Upper lobe of left lung (tissue), 6 donors: Measurements from ENCODE around the gene GCH1. TPM values are rescaled to one million over a fixed set of nuclear protein-coding genes. Genes with fewer than 3 reads are reported as not detected.

Source experiments
- ATAC-seq, 2 donors: fragments of 200-7000 bp; cut with Tn5 transposase; one replicate each; pipeline ENCODE4 v1.9.1; 2022; ENCODE audit warnings: mild to moderate bottlenecking in 2 of 2, moderate library complexity in 2 of 2; ENCODE audit not compliant: low FRiP score in 2 of 2
- DNase-seq, 2 donors: peaks; one replicate each; pipeline ENCODE4 v3.0.0-alpha.2; 2019 to 2020
- H3K27ac ChIP-seq, 4 donors: fragments of 200-600 bp; sonication (generic); one replicate each; pipeline ENCODE4 v1.5.1; 2016 to 2019
- H3K27me3 ChIP-seq, 4 donors: fragments of 200-600 bp; sonication (generic); one replicate each; pipeline ENCODE4 v1.5.1; 2017 to 2019
- H3K36me3 ChIP-seq, 4 donors: fragments of 200-600 bp; sonication (generic); one replicate each; pipeline ENCODE4 v1.5.1; 2016 to 2019
- H3K4me1 ChIP-seq, 4 donors: fragments of 200-600 bp; sonication (generic); one replicate each; pipeline ENCODE4 v1.5.1; 2018 to 2019
- H3K4me3 ChIP-seq, 4 donors: fragments of 200-600 bp; sonication (generic); one replicate each; pipeline ENCODE4 v1.5.1; 2017 to 2019; ENCODE audit warnings: mild to moderate bottlenecking in 2 of 4, moderate library complexity in 1 of 4
- H3K9me3 ChIP-seq, 4 donors: fragments of 200-600 bp; sonication (generic); one replicate each; pipeline ENCODE4 v1.5.1; 2018 to 2019
- CTCF ChIP-seq, 6 experiments: fragments of 450-650 bp in 4 of 6; fragments of 200-600 bp in 2 of 6; sonication (generic) in 2 of 6; IDR thresholded peaks; one replicate each; pipeline ENCODE4 v1.5.1; 2016 to 2019; ENCODE audit warnings: antibody characterized with exemption in 6 of 6
- EP300 ChIP-seq, 4 donors: sonication (generic); formaldehyde crosslinking; IDR thresholded peaks; one replicate each; pipeline ENCODE4 v1.5.1; 2017; ENCODE audit warnings: antibody characterized with exemption in 4 of 4, control low read depth in 2 of 4
- POLR2A ChIP-seq, 4 donors: fragments of 450-650 bp; IDR thresholded peaks; one replicate each; pipeline ENCODE4 v1.5.1; 2016 to 2017; ENCODE audit warnings: antibody characterized with exemption in 4 of 4, mild to moderate bottlenecking in 2 of 4
- POLR2AphosphoS5 ChIP-seq, 2 donors: sonication (generic); formaldehyde crosslinking; IDR thresholded peaks; one replicate each; pipeline ENCODE4 v1.5.1; 2017; ENCODE audit warnings: antibody characterized with exemption in 2 of 2
- WGBS, 2 donors: methylation state at CpG; one replicate each; pipeline ENCODE4 v1.1.5; 2017 to 2018; 5-methylcytosine and 5-hydroxymethylcytosine counted together
- total RNA-seq, 6 donors: library from RNA; depleted of rRNA in 4 of 6; stranded (reverse); fragments of >200 nt in 4 of 6; gene quantifications; one replicate each; pipeline versions ENCODE4 v1.1.0 to v1.2.1, GENCODE V29; 2016 to 2021
- donor health status: DM: no; HTN: no; CAD: no; lungs with moderate emphysema.
- donor health status: DM: no; HTN: yes; CAD: no; lungs with severe emphysema.

Gene GCH1
- total RNA-seq, 6 donors from 2014 or later = 7.9 to 26.3 (median 19.5) TPM

- ATAC-seq (no peak), DNase-seq (no peak)
- 84 to 100% methylated on average over 1 of the region's 1 CpG for WGBS, 2 donors
- TF ChIP-seq POLR2AphosphoS5 (IDR thresholded peaks at IDR 0.05) (no peak), POLR2A (IDR thresholded peaks at IDR 0.05) (no peak), EP300 (IDR thresholded peaks at IDR 0.05) (no peak), CTCF (IDR thresholded peaks at IDR 0.05) (no peak)
- no peaks in the 10 kb centered on the region for H3K9me3 ChIP-seq
- no peaks in the 10 kb centered on the region for H3K4me1 ChIP-seq
- H3K4me3 ChIP-seq = no peak overlapping the region
- no peaks in the 10 kb centered on the region for H3K27me3 ChIP-seq
- H3K36me3 ChIP-seq = no peaks in the 10 kb centered on the region
- no peak overlapping the region for H3K27ac ChIP-seq
These were observed 86.2 kb downstream of the GCH1 start for GRCh38 chr14:54816450-54816849.

- Histone ChIP-seq H3K27ac (no peak overlapping the region), H3K27me3 (no peaks in the 10 kb centered on the region), H3K4me3 (no peak overlapping the region), H3K9me3 (no peaks in the 10 kb centered on the region), H3K4me1 (no peaks in the 10 kb centered on the region), H3K36me3 (no peaks in the 10 kb centered on the region)
- DNase-seq (no peak), ATAC-seq (no peak)
- WGBS, 2 donors = 92 to 96% methylated on average over 6 of the region's 6 CpGs
- no peak for TF ChIP-seq CTCF (IDR thresholded peaks at IDR 0.05)
- TF ChIP-seq POLR2AphosphoS5 (IDR thresholded peaks at IDR 0.05) = no peak
- TF ChIP-seq EP300 (IDR thresholded peaks at IDR 0.05) = no peak
- no peak for TF ChIP-seq POLR2A (IDR thresholded peaks at IDR 0.05)
These were observed 87.1 kb downstream of the GCH1 start for GRCh38 chr14:54815515-54815914.

- Histone ChIP-seq H3K4me1 (no peaks in the 10 kb centered on the region), H3K27me3 (no peaks in the 10 kb centered on the region), H3K4me3 (no peak overlapping the region), H3K36me3 (no peaks in the 10 kb centered on the region), H3K27ac (no peak overlapping the region), H3K9me3 (no peaks in the 10 kb centered on the region)
- DNase-seq (no peak), ATAC-seq (peak in 1 of 2 donors; percentile 65)
- TF ChIP-seq EP300 (IDR thresholded peaks at IDR 0.05) (no peak), CTCF (IDR thresholded peaks at IDR 0.05) (no peak), POLR2AphosphoS5 (IDR thresholded peaks at IDR 0.05) (no peak), POLR2A (IDR thresholded peaks at IDR 0.05) (no peak)
- WGBS, 2 donors = 81% methylated on average over 12 of the region's 12 CpGs
These were observed 87.6 kb downstream of the GCH1 start for GRCh38 chr14:54815016-54815415.

- Histone ChIP-seq H3K27me3 (no peaks in the 10 kb centered on the region), H3K9me3 (no peaks in the 10 kb centered on the region), H3K4me3 (no peak overlapping the region), H3K27ac (no peak overlapping the region), H3K36me3 (no peaks in the 10 kb centered on the region), H3K4me1 (no peaks in the 10 kb centered on the region)
- no peak for ATAC-seq
- WGBS, 2 donors = 75 to 86% methylated on average over 5 of the region's 5 CpGs
- no peak for DNase-seq
- TF ChIP-seq POLR2AphosphoS5 (IDR thresholded peaks at IDR 0.05) = no peak
- TF ChIP-seq POLR2A (IDR thresholded peaks at IDR 0.05) = no peak
- no peak for TF ChIP-seq CTCF (IDR thresholded peaks at IDR 0.05)
- no peak for TF ChIP-seq EP300 (IDR thresholded peaks at IDR 0.05)
These were observed 88.5 kb downstream of the GCH1 start for GRCh38 chr14:54814076-54814475.

GRCh38 chr14:54813081-54813480 lies 89.5 kb downstream of the GCH1 start:
- H3K27me3 ChIP-seq = no peaks in the 10 kb centered on the region
- no peak for ATAC-seq
- no peak overlapping the region for H3K27ac ChIP-seq
- no peak for DNase-seq
- WGBS, 2 donors = 79 to 98% methylated on average over 2 of the region's 2 CpGs
- H3K36me3 ChIP-seq = no peaks in the 10 kb centered on the region
- H3K4me3 ChIP-seq = no peak overlapping the region
- TF ChIP-seq EP300 (IDR thresholded peaks at IDR 0.05) (no peak), POLR2A (IDR thresholded peaks at IDR 0.05) (no peak), CTCF (IDR thresholded peaks at IDR 0.05) (no peak), POLR2AphosphoS5 (IDR thresholded peaks at IDR 0.05) (no peak)
- H3K9me3 ChIP-seq = no peaks in the 10 kb centered on the region
- H3K4me1 ChIP-seq = no peaks in the 10 kb centered on the region
